CD14-positive monocyte (primary cell): ENCODE measurements around the gene BNC2. TPM values are rescaled to one million over a fixed set of nuclear protein-coding genes. Genes with fewer than 3 reads are reported as not detected.

Experiments used
- DNase-seq, 3 donors: peaks; one replicate each; pipeline ENCODE4 v3.0.0-alpha.2; 2011 to 2022
- H2AFZ ChIP-seq: 2 replicates; pipeline ENCODE4 v1.6.0; 2012; ENCODE audit warnings: mild to moderate bottlenecking, low read depth, low read length, inconsistent platforms; ENCODE audit not compliant: insufficient read depth, poor library complexity, severe bottlenecking
- H3K27ac ChIP-seq, 2 donors: 1 replicate in 1 of 2; 2 replicates in 1 of 2; pipeline ENCODE4 v1.5.1; 2012 to 2013; ENCODE audit warnings: low read length in 2 of 2, control low read depth in 1 of 2, inconsistent platforms in 1 of 2, low read depth in 1 of 2, mild to moderate bottlenecking in 1 of 2
- H3K27me3 ChIP-seq, 2 donors: one replicate each; pipeline versions ENCODE4 v1.6.0 to v1.6.1; 2011 to 2013; ENCODE audit warnings: low read length in 2 of 2; ENCODE audit not compliant: control insufficient read depth in 2 of 2, insufficient read depth in 2 of 2
- H3K36me3 ChIP-seq, 2 donors: replicated peaks in 1 of 2; 1 replicate in 1 of 2; 2 replicates in 1 of 2; pipeline versions ENCODE4 v1.5.1 to v1.6.1; 2012 to 2013; ENCODE audit warnings: low read length in 2 of 2, control low read depth in 1 of 2, inconsistent platforms in 1 of 2, mild to moderate bottlenecking in 1 of 2; ENCODE audit not compliant: insufficient read depth in 2 of 2, control insufficient read depth in 1 of 2
- H3K4me1 ChIP-seq, 2 donors: 1 replicate in 1 of 2; 2 replicates in 1 of 2; pipeline versions ENCODE4 v1.5.1 to v1.6.1; 2012 to 2013; ENCODE audit warnings: low read length in 2 of 2, control low read depth in 1 of 2, inconsistent platforms in 1 of 2, mild to moderate bottlenecking in 1 of 2, moderate library complexity in 1 of 2; ENCODE audit not compliant: insufficient read depth in 2 of 2, control insufficient read depth in 1 of 2
- H3K4me2 ChIP-seq: replicated peaks from 2 replicates; pipeline ENCODE3; 2012; ENCODE audit warnings: low read length, moderate library complexity, mild to moderate bottlenecking; ENCODE audit not compliant: poor library complexity, severe bottlenecking; ENCODE audit errors: extremely low read depth
- H3K4me3 ChIP-seq, 3 experiments: fragments of 200-600 bp in 1 of 3; sonication (generic) in 1 of 3; replicated peaks in 1 of 3; 1 replicate in 2 of 3; 2 replicates in 1 of 3; pipeline ENCODE4 v1.5.1; 2011 to 2013; ENCODE audit warnings: low read length in 3 of 3, mild to moderate bottlenecking in 3 of 3, control low read depth in 2 of 3, low read depth in 2 of 3, inconsistent platforms in 1 of 3, moderate library complexity in 1 of 3
- H3K79me2 ChIP-seq: 2 replicates; pipeline ENCODE4 v1.6.0; 2012; ENCODE audit warnings: mild to moderate bottlenecking, control low read depth, inconsistent platforms, low read length, moderate library complexity; ENCODE audit not compliant: insufficient read depth
- H3K9ac ChIP-seq: 2 replicates; pipeline ENCODE4 v1.6.0; 2017; ENCODE audit warnings: low read length, mild to moderate bottlenecking; ENCODE audit not compliant: insufficient read depth, poor library complexity, severe bottlenecking
- H3K9me3 ChIP-seq, 2 donors: replicated peaks in 1 of 2; 1 replicate in 1 of 2; 2 replicates in 1 of 2; pipeline versions ENCODE4 v1.5.1 to v1.6.1; 2012 to 2013; ENCODE audit warnings: low read length in 2 of 2, control low read depth in 1 of 2; ENCODE audit not compliant: control insufficient read depth in 1 of 2, insufficient read depth in 1 of 2
- H4K20me1 ChIP-seq: 2 replicates; pipeline ENCODE4 v1.6.0; 2012; ENCODE audit warnings: mild to moderate bottlenecking, low read length, control low read depth, moderate library complexity; ENCODE audit not compliant: insufficient read depth
- H3K27ac Mint-ChIP-seq, 7 donors: one replicate each; pipeline ENCODE4 v1.8.0; 2020; ENCODE audit warnings: mild to moderate bottlenecking in 7 of 7, mixed read lengths in 7 of 7, moderate library complexity in 6 of 7, inconsistent platforms in 2 of 7
- H3K27me3 Mint-ChIP-seq, 3 donors: one replicate each; pipeline ENCODE4 v1.8.0; 2021 to 2022; ENCODE audit warnings: low read depth in 3 of 3, mild to moderate bottlenecking in 3 of 3, mixed read lengths in 3 of 3, moderate library complexity in 3 of 3, inconsistent platforms in 1 of 3
- H3K36me3 Mint-ChIP-seq, 2 donors: one replicate each; pipeline ENCODE4 v1.8.0; 2020; ENCODE audit warnings: mixed read lengths in 2 of 2, inconsistent platforms in 1 of 2, mild to moderate bottlenecking in 1 of 2
- H3K4me1 Mint-ChIP-seq: one replicate; pipeline ENCODE4 v1.8.0; 2020; ENCODE audit warnings: mild to moderate bottlenecking, mixed read lengths
- H3K4me3 Mint-ChIP-seq, 2 donors: one replicate each; pipeline ENCODE4 v1.8.0; 2020; ENCODE audit warnings: mild to moderate bottlenecking in 2 of 2, mixed read lengths in 2 of 2, moderate library complexity in 1 of 2
- H3K9me3 Mint-ChIP-seq, 7 donors: one replicate each; pipeline ENCODE4 v1.8.0; 2020 to 2022; ENCODE audit warnings: mixed read lengths in 7 of 7, mild to moderate bottlenecking in 6 of 7, moderate library complexity in 6 of 7, inconsistent platforms in 2 of 7
- CTCF ChIP-seq: fragments of 200-600 bp; IDR thresholded peaks from one replicate; pipeline ENCODE4 v1.8.0; 2022; ENCODE audit warnings: antibody characterized with exemption, mild to moderate bottlenecking
- WGBS: methylation state at CpG from one replicate; pipeline ENCODE4 v1.1.5; 2013; ENCODE audit warnings: missing lambda C conversion rate; ENCODE audit not compliant: insufficient coverage; 5-methylcytosine and 5-hydroxymethylcytosine counted together
- intact Hi-C, 2 donors: fragments of 100-400 bp; cut with micrococcal nuclease; formaldehyde crosslinking; loops; one replicate each; pipeline versions ENCODE4 v1.15.0 to v1.15.1; 2023
- polyA plus RNA-seq, 3 donors: library from polyadenylated mRNA; depleted of rRNA in 1 of 3; unstranded in 2 of 3; stranded (reverse) in 1 of 3; fragments of 300-500 nt in 2 of 3; fragments of >200 nt in 1 of 3; fragmentation: Illumina TruSeq in 2 of 3; gene quantifications; 1 replicate in 2 of 3; 2 replicates in 1 of 3; pipeline ENCODE4 v1.2.3, GENCODE V29; 2012 to 2021

BNC2 gene
- polyA plus RNA-seq, 3 donors, result 0.01 TPM; not detected in 2

- no peak overlapping the region for H3K27ac Mint-ChIP-seq
- H3K36me3 ChIP-seq, result no peaks in the 10 kb centered on the region
- no peak for DNase-seq
- no peak overlapping the region for H3K27ac ChIP-seq
- intact Hi-C loops, result no loop called here
- H3K79me2 ChIP-seq, result no peaks in the 10 kb centered on the region
- H3K4me3 ChIP-seq, result no peak overlapping the region
- H3K4me2 ChIP-seq, result no peak overlapping the region
- peaks cover 0 to 3% of the 10 kb centered on the region in 2 donors for H3K9me3 ChIP-seq
- H3K36me3 Mint-ChIP-seq, result no peaks in the 10 kb centered on the region
- no peaks in the 10 kb centered on the region for H4K20me1 ChIP-seq
- H3K27me3 Mint-ChIP-seq, result peaks cover 20 to 24% (median 23%) of the 10 kb centered on the region in 3 donors
- H3K4me1 ChIP-seq, result no peaks in the 10 kb centered on the region
- H3K9ac ChIP-seq, result no peak overlapping the region
- no peaks in the 10 kb centered on the region for H3K4me1 Mint-ChIP-seq
- peaks cover 33 to 38% of the 10 kb centered on the region in 2 donors for H3K27me3 ChIP-seq
- peaks cover 0 to 7% (median 3%) of the 10 kb centered on the region in 7 donors for H3K9me3 Mint-ChIP-seq
- H2AFZ ChIP-seq, result no peak overlapping the region
- no CpG with 5 or more reads among the region's 4 CpGs for WGBS
- TF ChIP-seq CTCF, result no peak
- H3K4me3 Mint-ChIP-seq, result peak overlapping the region in 1 of 2 donors; percentile 17
Observed at GRCh38 chr9:16830806-16831205, 39.7 kb downstream of the BNC2 start.

GRCh38 chr9:16828340-16829281, 41.9 kb downstream of the BNC2 start:
- Histone ChIP-seq H3K4me2 (no peak overlapping the region), H4K20me1 (no peaks in the 10 kb centered on the region), H3K27ac (no peak overlapping the region), H3K9me3 (peaks cover 0 to 3% of the 10 kb centered on the region in 2 donors), H3K79me2 (no peaks in the 10 kb centered on the region), H3K4me3 (no peak overlapping the region), H3K9ac (no peak overlapping the region), H2AFZ (no peak overlapping the region), H3K4me1 (no peaks in the 10 kb centered on the region), H3K27me3 (peaks cover 33 to 38% of the 10 kb centered on the region in 2 donors), H3K36me3 (no peaks in the 10 kb centered on the region)
- no peak for DNase-seq
- Mint-ChIP-seq H3K9me3 (peaks cover 0 to 6% (median 2%) of the 10 kb centered on the region in 7 donors), H3K4me3 (peak overlapping the region in 1 of 2 donors; percentile 59), H3K27me3 (peaks cover 23 to 30% (median 25%) of the 10 kb centered on the region in 3 donors), H3K36me3 (no peaks in the 10 kb centered on the region), H3K4me1 (no peaks in the 10 kb centered on the region), H3K27ac (no peak overlapping the region)
- intact Hi-C loops, result no loop called here
- TF ChIP-seq CTCF, result no peak
- WGBS, result 23% methylated on average over 21 of the region's 30 CpGs
